Peyer's patch (tissue), 4 donors: ENCODE measurements around the gene EIF4B. TPM values are rescaled to one million over a fixed set of nuclear protein-coding genes. Genes with fewer than 3 reads are reported as not detected.

ENCODE experiments used
- DNase-seq, 3 donors: peaks; one replicate each; pipeline ENCODE4 v3.0.0-alpha.2; 2017 to 2019
- H3K27ac ChIP-seq, 4 donors: fragments of 200-600 bp; sonication (generic); one replicate each; pipeline ENCODE4 v1.5.1; 2016 to 2019
- H3K27me3 ChIP-seq, 2 donors: fragments of 200-600 bp; sonication (generic); one replicate each; pipeline ENCODE4 v1.5.1; 2019
- H3K36me3 ChIP-seq, 3 donors: fragments of 200-600 bp; sonication (generic); one replicate each; pipeline ENCODE4 v1.5.1; 2016 to 2019
- H3K4me1 ChIP-seq, 4 donors: fragments of 200-600 bp; sonication (generic); one replicate each; pipeline ENCODE4 v1.5.1; 2016 to 2019
- H3K4me3 ChIP-seq, 4 donors: fragments of 200-600 bp; sonication (generic); 1 replicate in 3 of 4; 2 replicates in 1 of 4; pipeline ENCODE4 v1.5.1; 2016 to 2019; ENCODE audit warnings: mild to moderate bottlenecking in 1 of 4
- H3K9me3 ChIP-seq, 4 donors: fragments of 200-600 bp; sonication (generic); one replicate each; pipeline ENCODE4 v1.5.1; 2016 to 2019; ENCODE audit warnings: mild to moderate bottlenecking in 1 of 4
- POLR2A ChIP-seq, 2 donors: fragments of 450-650 bp; IDR thresholded peaks; one replicate each; pipeline ENCODE4 v1.5.1; 2017; ENCODE audit warnings: antibody characterized with exemption in 2 of 2, mild to moderate bottlenecking in 2 of 2, moderate library complexity in 2 of 2
- total RNA-seq, 4 donors: library from RNA; depleted of rRNA; stranded (reverse); fragments of >200 nt; gene quantifications; one replicate each; pipeline ENCODE4 v1.1.0, GENCODE V29; 2016
- TF ChIP-seq, protein P1 (sequence below), 6 experiments: fragments of 450-650 bp in 4 of 6; fragments of 200-600 bp in 2 of 6; sonication (generic) in 1 of 6; IDR thresholded peaks; one replicate each; pipeline ENCODE4 v1.5.1; 2017 to 2019; ENCODE audit warnings: antibody characterized with exemption in 6 of 6, mild to moderate bottlenecking in 3 of 6, moderate library complexity in 1 of 6

The EIF4B gene
- total RNA-seq, 4 donors from 2014 or later: 234 to 531 (median 250) TPM

DNA sequence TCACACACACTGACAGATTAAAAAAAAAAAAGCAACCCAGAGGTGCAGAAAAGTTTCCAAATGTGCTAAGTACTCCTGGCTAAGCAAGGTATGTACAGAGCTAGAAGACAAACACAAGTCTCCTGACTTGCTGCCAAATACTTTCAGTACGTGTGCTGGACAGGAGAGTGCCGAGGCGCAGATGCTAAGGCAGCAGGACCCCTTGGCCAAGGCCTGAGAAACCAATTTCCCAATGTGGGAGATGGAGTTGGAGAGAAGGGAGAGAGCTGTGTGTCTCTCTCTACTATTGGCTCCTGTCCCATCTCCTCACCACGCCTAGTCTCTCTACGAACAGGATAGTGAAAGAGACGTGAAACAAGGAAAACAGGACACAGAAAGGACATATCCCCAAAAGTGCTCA, 67.6 kb downstream of the EIF4B start:
- Histone ChIP-seq H3K4me1 (peaks cover 0 to 51% (median 7%) of the 10 kb centered on the region in 4 donors), H3K4me3 (no peak overlapping the region), H3K27ac (peak overlapping the region in 2 of 4 donors; percentile 45 to 52), H3K9me3 (no peaks in the 10 kb centered on the region), H3K27me3 (no peaks in the 10 kb centered on the region), H3K36me3 (peaks cover 0 to 45% (median 0%) of the 10 kb centered on the region in 3 donors)
- TF ChIP-seq, protein P1, sequence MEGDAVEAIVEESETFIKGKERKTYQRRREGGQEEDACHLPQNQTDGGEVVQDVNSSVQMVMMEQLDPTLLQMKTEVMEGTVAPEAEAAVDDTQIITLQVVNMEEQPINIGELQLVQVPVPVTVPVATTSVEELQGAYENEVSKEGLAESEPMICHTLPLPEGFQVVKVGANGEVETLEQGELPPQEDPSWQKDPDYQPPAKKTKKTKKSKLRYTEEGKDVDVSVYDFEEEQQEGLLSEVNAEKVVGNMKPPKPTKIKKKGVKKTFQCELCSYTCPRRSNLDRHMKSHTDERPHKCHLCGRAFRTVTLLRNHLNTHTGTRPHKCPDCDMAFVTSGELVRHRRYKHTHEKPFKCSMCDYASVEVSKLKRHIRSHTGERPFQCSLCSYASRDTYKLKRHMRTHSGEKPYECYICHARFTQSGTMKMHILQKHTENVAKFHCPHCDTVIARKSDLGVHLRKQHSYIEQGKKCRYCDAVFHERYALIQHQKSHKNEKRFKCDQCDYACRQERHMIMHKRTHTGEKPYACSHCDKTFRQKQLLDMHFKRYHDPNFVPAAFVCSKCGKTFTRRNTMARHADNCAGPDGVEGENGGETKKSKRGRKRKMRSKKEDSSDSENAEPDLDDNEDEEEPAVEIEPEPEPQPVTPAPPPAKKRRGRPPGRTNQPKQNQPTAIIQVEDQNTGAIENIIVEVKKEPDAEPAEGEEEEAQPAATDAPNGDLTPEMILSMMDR (IDR thresholded peaks at IDR 0.05): no peak
- TF ChIP-seq POLR2A (IDR thresholded peaks at IDR 0.05): no peak
- DNase-seq: peak in 2 of 3 donors; percentile 9 to 42

DNA sequence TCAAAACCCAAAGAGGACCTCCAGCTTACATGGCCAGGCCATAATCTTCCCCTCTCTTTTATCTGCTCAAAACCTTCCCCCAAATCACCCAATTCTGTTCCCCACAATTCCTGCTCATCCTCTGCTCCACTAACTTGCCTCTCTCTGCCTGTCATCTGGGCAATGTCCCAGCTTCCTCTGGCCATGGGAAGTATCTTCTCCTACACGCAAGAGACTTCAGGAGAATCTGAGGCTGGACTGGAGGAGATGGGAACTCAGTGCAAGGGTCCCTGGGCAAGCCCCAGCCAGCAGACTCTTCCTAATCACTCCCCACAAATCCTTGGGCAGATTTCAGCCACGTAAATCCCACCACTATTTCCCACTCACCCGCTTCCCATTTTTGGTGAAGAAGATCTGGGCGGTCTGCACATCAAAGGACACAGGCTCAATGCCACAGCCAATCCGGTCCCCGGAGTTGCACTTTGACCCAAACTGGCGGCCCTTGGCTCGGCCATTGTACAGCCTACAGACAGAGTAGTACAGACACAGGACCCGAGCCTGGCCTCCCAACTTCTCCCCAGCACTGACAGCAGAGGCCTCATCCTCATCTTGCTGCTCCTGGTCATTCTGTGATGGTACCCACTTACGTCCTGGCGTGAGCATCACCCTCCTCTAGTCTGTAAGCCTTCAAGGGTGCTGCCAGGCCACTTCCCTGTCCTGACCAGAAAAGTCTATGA, 68.2 kb downstream of the EIF4B start:
- H3K27ac ChIP-seq: peak overlapping the region in 2 of 4 donors; percentile 45 to 52
- DNase-seq: peak in 2 of 3 donors; percentile 34 to 36
- peaks cover 0 to 40% (median 0%) of the 10 kb centered on the region in 3 donors for H3K36me3 ChIP-seq
- H3K4me3 ChIP-seq: no peak overlapping the region
- peaks cover 0 to 45% (median 7%) of the 10 kb centered on the region in 4 donors for H3K4me1 ChIP-seq
- TF ChIP-seq, protein P1 (IDR thresholded peaks at IDR 0.05): no peak
- no peak for TF ChIP-seq POLR2A (IDR thresholded peaks at IDR 0.05)
- no peaks in the 10 kb centered on the region for H3K27me3 ChIP-seq
- no peaks in the 10 kb centered on the region for H3K9me3 ChIP-seq

DNA sequence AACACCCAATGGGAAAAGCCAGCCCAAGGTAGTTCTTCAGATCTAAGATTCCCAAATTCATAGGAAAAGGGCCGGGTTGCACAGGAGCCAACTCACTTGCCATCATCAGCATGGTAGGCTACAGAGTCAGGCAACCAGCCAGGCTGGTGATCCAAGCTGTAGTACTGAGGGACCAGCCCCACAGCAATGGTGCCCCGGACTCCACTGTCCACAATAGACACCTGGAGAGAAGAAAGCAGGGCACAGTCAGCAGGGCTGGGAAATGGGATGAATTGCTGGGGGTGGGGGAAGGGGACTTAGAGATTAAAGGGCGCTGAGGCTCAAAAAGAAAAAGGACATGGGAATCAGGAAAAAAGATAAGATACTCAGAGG, 68.7 kb downstream of the EIF4B start:
- Histone ChIP-seq H3K27me3 (no peaks in the 10 kb centered on the region), H3K9me3 (no peaks in the 10 kb centered on the region), H3K27ac (peak overlapping the region in 1 of 4 donors; percentile 45), H3K36me3 (peaks cover 0 to 39% (median 0%) of the 10 kb centered on the region in 3 donors), H3K4me3 (no peak overlapping the region), H3K4me1 (peaks cover 0 to 47% (median 7%) of the 10 kb centered on the region in 4 donors)
- peak in 1 of 3 donors; percentile 15 for DNase-seq
- TF ChIP-seq, protein P1 (IDR thresholded peaks at IDR 0.05): no peak
- TF ChIP-seq POLR2A (IDR thresholded peaks at IDR 0.05): no peak

DNA sequence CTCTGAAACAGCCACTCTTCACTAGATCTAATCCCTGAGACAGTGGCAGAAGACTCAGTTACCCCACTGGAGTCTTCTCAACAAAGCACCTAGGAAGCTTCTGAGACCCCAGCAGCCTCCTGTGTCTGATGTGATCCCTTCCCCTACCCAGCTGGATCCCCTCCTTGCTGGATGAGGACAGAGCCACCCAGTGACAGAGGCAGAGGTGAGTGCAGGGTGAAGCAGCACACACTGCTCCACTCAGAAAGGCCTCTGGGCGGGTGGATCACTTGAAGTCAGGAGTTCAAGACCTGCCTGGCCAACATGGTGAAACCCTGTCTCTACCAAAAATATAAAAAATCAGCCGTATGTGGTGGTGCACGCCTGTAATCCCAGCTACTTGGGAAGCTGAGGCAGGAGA, 70.2 kb downstream of the EIF4B start:
- no peaks in the 10 kb centered on the region for H3K9me3 ChIP-seq
- peaks cover 0 to 30% (median 0%) of the 10 kb centered on the region in 3 donors for H3K36me3 ChIP-seq
- H3K27ac ChIP-seq: no peak overlapping the region
- H3K4me3 ChIP-seq: no peak overlapping the region
- H3K27me3 ChIP-seq: no peaks in the 10 kb centered on the region
- TF ChIP-seq, protein P1 (IDR thresholded peaks at IDR 0.05): no peak
- no peak for TF ChIP-seq POLR2A (IDR thresholded peaks at IDR 0.05)
- DNase-seq: peak in 1 of 3 donors; percentile 8
- peaks cover 0 to 43% (median 7%) of the 10 kb centered on the region in 4 donors for H3K4me1 ChIP-seq

DNA sequence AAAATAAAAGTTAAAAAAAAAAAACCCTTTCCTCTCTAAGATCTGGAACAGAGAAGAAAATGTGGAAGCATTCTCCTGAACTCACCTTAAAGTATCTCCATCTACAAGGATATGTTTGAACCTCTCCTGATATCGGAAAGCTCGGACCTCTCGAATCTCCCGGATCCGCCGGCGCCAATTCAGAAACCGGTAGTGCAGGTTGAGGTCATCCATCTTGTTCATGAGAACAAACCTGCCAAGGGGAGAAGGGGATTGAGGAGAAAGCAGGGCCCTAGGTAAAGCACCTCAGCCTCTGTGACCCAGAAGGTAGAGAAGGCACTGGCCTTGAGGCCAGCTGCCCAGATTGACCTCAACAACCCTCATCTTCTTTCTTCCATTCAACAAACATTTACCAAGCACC, 70.8 kb downstream of the EIF4B start:
- Histone ChIP-seq H3K36me3 (peaks cover 0 to 30% (median 0%) of the 10 kb centered on the region in 3 donors), H3K27me3 (no peaks in the 10 kb centered on the region), H3K9me3 (no peaks in the 10 kb centered on the region), H3K27ac (no peak overlapping the region), H3K4me1 (peaks cover 0 to 38% (median 7%) of the 10 kb centered on the region in 4 donors), H3K4me3 (no peak overlapping the region)
- TF ChIP-seq, protein P1 (IDR thresholded peaks at IDR 0.05): no peak
- TF ChIP-seq POLR2A (IDR thresholded peaks at IDR 0.05): no peak
- DNase-seq: peak in 1 of 3 donors; percentile 26
